Hematopoietic multipotent progenitor cell treated with erythropoietin and hydrocortisone succinate and interleukin-3 and kit ligand, for 8 days (in vitro differentiated cells): ENCODE results near the gene P2RY6.
A peak's percentile ranks its signal among the peaks of the same experiment; 100 is the strongest.

Experiments used
- DNase-seq: peaks from one replicate; pipeline ENCODE4 v3.0.0-alpha.2; 2015

P2RY6 gene

GRCh38 chr11:73299751-73300150 is 27.6 kb downstream of the P2RY6 start:
- DNase-seq = no peak

DNA sequence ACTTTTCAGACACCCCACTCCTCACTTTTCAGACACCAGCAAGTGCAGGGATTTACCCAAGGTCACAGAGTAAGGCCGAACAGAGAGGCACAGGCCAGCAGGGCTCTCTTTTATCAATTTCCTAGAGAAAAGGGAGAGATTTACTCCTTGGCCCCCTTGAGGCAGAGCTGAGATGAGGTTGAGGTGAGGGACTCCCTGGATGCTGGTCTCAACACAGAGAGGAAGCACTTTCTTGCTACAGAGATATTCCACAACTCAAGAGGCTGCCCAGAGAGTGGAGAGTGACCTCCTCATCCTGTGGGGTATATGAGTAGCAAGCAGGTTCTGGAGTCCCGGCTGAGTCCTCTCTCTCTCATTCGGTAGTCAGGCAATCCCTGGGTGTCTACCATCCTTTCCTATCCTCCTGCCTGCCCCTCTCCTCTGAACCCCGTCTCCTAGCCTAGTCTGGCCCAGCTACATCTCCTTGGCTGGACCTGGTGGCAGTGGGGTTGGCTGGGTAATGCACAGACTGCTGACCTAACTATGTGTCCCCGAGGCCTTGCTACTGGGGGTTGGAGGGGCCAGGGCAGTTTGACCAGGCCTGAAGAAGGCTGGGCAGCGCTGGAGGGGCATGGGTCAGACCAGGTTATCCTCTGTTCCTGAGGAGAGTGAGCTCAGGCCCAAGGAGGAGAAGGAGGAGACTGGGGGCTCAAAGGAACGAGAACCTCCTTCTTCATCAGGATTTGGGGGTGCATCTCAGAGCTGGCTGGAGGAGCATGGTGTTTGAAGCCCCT is 34.1 kb downstream of the P2RY6 start:
- no peak for DNase-seq

DNA sequence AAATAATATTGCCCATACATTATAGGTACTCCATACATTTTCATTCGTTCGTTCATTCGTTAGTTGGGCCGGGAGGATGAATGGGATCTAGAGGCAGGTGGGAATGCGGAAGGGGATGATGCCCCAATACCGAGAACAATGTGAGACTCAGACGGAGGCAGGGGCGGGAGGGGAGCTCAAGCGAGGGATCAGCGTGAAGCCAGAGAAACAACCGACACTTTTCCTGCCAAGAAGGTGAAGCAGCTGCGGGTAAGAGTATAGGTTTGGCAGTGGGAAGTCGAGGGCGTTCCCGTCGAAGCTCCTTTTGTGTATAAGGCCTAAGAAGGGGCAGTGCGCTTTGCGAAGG is 34.8 kb downstream of the P2RY6 start:
- no peak for DNase-seq

GRCh38 chr11:73307323-73308002 is 35.3 kb downstream of the P2RY6 start:
- DNase-seq = peak; percentile 86

DNA sequence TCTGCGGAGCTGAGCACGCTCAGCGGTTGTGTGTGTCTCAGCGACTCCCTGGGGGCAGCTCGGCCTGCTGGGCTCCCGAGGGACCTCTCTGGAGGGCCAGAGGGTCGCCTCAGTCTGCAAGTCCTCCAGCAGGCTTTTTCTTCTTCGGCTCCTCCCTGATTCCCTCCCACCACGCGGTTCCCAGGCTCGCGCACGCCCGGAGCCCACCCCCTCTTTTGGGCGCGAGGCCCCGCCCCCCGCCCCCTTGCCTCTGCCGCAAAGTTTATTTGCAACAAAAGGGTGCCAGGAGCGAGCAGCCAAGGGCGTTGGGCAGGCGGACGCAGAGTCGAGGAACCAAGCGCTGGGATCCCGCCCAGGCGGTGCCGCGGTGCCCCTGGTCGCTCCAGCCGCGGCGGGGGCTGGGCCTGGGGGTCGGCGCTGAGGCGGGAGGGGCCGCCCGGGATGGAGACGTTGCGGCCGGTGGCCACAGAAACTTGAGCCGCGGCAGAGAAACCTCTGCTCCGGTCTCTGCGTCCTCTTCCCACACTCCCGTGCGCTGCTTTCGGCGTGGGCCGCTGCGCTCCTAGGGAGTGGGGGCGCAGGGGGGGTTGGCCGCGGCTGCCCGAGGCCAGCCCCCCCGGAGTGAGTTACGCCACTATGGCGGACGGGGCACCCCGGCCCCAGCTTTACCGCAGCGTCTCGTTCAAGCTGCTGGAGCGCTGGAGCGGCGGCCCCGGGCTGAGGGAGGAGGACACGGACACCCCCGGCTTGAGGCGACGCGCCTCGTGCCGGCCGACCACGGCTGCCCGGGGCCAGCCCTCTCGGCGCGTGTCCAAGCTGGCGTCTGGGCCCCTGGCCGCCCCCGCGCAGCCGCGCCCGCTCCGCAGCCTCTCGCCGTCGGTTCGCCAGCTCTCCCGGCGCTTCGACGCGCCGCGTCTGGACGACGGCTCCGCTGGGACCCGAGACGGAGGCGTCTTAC is 36.1 kb downstream of the P2RY6 start, which contains the start of gene ARHGEF17:
ARHGEF17 (plus strand) TSS at position 274 of the 958 bp plus-strand sequence; CDS start at position 637, 363 bp downstream.
- DNase-seq = peak; percentile 11

GRCh38 chr11:73308961-73309919 is 37.1 kb downstream of the P2RY6 start:
- peak; percentile 40 for DNase-seq

GRCh38 chr11:73310076-73310475 is 37.9 kb downstream of the P2RY6 start:
- no peak for DNase-seq

DNA sequence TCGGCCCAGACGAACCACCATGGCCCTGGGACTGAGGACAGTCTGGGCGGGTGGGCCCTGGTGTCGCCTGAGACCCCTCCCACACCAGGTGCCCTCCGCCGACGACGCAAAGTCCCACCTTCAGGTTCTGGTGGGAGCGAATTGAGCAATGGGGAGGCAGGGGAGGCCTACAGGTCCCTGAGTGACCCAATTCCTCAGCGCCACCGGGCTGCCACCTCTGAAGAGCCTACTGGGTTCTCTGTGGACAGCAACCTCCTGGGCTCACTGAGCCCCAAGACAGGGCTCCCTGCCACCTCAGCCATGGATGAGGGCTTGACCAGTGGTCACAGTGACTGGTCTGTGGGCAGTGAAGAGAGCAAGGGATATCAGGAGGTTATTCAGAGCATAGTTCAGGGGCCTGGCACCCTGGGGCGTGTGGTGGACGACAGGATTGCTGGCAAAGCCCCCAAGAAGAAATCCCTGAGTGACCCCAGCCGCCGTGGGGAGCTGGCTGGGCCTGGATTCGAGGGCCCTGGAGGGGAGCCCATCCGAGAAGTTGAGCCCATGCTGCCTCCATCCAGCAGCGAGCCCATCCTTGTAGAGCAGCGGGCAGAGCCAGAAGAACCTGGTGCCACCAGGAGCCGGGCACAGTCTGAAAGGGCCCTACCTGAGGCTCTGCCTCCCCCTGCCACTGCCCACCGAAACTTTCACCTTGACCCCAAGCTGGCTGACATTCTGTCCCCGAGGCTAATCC is 38.7 kb downstream of the P2RY6 start:
- DNase-seq = no peak

GRCh38 chr11:73311394-73311869 is 39.3 kb downstream of the P2RY6 start:
- DNase-seq = no peak

DNA sequence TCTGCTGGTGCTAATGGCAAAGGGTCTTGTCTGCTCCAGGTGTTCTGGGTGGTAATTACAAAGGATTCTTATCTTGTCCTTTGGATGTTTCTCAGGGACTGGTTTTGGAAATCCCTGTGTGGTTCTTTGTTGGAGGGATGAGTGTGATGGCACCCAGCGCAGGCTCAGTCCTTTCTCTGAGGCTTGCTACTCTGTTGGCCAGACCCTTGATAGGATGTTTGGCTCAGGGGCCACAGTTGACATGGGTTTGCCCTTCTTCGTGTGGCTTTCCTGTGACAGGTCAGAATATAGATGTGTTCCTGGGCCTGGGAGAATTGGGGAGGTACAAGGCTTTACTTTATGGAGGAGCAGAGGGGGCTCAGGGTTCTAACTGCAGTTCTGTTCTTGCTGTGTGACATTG is 39.9 kb downstream of the P2RY6 start:
- DNase-seq = no peak

DNA sequence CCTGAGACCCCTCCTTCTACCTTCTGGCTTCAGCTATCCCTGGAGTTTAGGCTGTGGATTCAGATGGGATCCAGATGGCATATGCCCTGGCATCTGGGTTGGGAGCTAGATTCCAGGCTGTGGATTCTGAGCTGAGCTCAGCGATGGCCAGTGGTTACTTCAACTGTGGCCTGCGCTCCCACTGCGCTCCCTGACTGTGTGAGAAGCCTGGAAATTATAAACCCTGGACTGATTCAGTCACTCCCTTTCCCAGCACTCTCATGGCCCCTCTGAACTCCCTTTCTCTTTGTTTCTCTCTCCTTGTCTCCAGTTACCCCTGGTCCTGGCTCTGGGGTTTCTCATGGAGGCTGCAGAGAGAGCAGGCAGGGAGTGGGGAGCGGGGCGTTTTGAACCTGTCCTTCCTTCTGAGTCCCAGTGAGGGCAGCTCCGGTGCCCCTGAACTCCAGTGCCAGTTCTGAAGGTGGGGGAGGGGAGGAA is 40.8 kb downstream of the P2RY6 start:
- no peak for DNase-seq

DNA sequence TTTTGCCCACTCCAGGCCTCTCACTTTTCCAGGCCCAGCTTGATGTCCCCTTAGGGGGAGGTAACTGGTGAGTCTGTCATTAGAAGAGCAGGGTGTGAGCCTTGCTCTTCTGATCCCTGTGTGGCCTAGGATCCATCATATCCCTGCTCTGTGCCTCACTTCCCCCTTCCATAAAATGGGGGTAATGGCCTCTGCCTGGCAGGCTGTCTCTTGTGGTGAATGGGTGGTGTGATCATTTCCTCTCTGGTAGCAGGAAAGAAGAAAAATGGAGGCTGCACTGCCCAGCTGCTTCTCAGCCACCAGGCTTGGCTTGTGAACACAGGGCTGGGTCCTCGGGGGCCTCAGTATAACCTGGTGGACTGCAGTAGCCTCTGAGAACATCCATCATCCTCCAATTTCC is 41.5 kb downstream of the P2RY6 start:
- no peak for DNase-seq

- DNase-seq = no peak
These were observed 42.2 kb downstream of the P2RY6 start for GRCh38 chr11:73314117-73314961.

- no peak for DNase-seq
These were observed 43.3 kb downstream of the P2RY6 start for GRCh38 chr11:73315293-73316020.

DNA sequence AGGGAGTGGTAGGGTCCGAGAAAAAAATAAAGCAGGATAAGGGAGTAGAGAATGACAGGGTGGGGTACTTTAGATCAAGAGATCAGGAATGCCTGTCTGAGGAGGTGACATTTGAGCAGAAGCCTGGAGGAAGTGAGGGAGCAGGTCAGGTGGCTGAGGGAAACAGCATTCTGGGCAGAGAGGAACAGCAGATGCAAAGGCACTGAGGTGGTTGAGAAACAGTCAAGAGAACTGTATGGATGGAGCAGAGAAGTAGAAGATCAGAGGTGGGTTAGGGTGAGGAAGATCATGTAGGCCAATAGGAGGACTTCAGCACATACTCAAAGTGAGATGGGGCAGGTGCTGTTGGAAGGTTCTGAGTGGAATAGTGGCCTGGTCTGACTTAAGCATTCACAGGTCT is 44.3 kb downstream of the P2RY6 start:
- no peak for DNase-seq

- DNase-seq = no peak
These were observed 45.2 kb downstream of the P2RY6 start for GRCh38 chr11:73317373-73317772.

GRCh38 chr11:73317803-73318202 is 45.7 kb downstream of the P2RY6 start:
- no peak for DNase-seq

DNA sequence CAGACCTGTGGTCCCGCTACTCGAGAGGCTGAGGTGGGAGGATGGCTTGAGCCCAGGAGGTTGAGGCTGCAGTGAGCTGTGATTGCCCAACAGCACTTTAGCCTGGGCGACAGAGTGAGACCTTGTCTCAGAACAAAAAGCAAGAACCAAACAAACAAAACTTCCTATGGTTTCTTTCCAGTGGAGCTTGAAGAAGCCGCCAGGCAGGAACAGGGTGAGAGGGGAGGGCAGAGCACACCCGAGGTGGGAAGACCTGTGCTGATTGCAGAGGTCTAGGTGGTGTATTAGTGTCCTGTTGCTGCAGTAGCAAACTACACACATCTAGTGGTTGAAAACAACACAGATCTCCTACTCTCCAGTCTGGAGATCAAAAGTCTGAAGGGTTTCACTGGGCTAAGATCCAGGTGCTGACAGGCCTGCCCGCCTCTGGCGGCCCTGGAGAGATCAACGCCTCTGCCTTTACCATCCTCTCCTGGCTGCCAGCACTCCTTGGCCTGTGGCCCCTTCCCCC is 46.4 kb downstream of the P2RY6 start:
- DNase-seq = no peak
